MM.1S (cell line): ENCODE results near the gene EPB41.

Experiments used
- EZH2 ChIP-seq: fragments of 300-600 bp; sonication (generic); optimal IDR thresholded peaks from 2 replicates; pipeline ENCODE3; 2017; ENCODE audit warnings: low read depth, mild to moderate bottlenecking, antibody characterized with exemption, low read length, mixed read lengths
- EZH2phosphoT487 ChIP-seq: fragments of 300-600 bp; sonication (generic); IDR thresholded peaks from 2 replicates; pipeline ENCODE4 v1.6.1; 2018; ENCODE audit warnings: antibody characterized with exemption, low read length
- TF ChIP-seq, protein P1 (sequence below): fragments of 300-600 bp; sonication (generic); IDR thresholded peaks from 2 replicates; pipeline ENCODE4 v1.5.1; 2016; ENCODE audit warnings: antibody characterized with exemption, low read length, mixed read lengths

- TF ChIP-seq, protein P1, sequence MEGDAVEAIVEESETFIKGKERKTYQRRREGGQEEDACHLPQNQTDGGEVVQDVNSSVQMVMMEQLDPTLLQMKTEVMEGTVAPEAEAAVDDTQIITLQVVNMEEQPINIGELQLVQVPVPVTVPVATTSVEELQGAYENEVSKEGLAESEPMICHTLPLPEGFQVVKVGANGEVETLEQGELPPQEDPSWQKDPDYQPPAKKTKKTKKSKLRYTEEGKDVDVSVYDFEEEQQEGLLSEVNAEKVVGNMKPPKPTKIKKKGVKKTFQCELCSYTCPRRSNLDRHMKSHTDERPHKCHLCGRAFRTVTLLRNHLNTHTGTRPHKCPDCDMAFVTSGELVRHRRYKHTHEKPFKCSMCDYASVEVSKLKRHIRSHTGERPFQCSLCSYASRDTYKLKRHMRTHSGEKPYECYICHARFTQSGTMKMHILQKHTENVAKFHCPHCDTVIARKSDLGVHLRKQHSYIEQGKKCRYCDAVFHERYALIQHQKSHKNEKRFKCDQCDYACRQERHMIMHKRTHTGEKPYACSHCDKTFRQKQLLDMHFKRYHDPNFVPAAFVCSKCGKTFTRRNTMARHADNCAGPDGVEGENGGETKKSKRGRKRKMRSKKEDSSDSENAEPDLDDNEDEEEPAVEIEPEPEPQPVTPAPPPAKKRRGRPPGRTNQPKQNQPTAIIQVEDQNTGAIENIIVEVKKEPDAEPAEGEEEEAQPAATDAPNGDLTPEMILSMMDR, result no peak
- TF ChIP-seq EZH2, result no peak
- TF ChIP-seq EZH2phosphoT487, result no peak
Observed at GRCh38 chr1:29043274-29043965, 129.1 kb downstream of the EPB41 start.
